Esophagus (tissue), 2 donors: ENCODE results near the gene ONECUT3. TPM values are rescaled to one million over a fixed set of nuclear protein-coding genes. Genes with fewer than 3 reads are reported as not detected.
"Not testable (repeated sequence)": the region's sequence is repeated elsewhere in the genome, so short reads cannot be mapped to it uniquely, and the experiment has no call there.

Source experiments
- H3K27ac ChIP-seq, 2 donors: one replicate each; pipeline ENCODE4 v1.5.1; 2013; ENCODE audit warnings: low read depth in 2 of 2, mild to moderate bottlenecking in 2 of 2, inconsistent platforms in 1 of 2, low read length in 1 of 2, moderate library complexity in 1 of 2
- H3K27me3 ChIP-seq, 2 donors: one replicate each; pipeline ENCODE4 v1.6.1; 2013; ENCODE audit warnings: low read length in 2 of 2, control low read depth in 1 of 2, mild to moderate bottlenecking in 1 of 2; ENCODE audit not compliant: insufficient read depth in 2 of 2, control insufficient read depth in 1 of 2
- H3K36me3 ChIP-seq, 2 donors: one replicate each; pipeline ENCODE4 v1.6.1; 2013; ENCODE audit warnings: low read length in 1 of 2; ENCODE audit not compliant: control insufficient read depth in 2 of 2, insufficient read depth in 2 of 2
- H3K4me1 ChIP-seq, 2 donors: one replicate each; pipeline ENCODE4 v1.6.1; 2013; ENCODE audit warnings: low read length in 1 of 2; ENCODE audit not compliant: control insufficient read depth in 2 of 2, insufficient read depth in 2 of 2
- H3K4me3 ChIP-seq, 2 donors: one replicate each; pipeline ENCODE4 v1.5.1; 2013; ENCODE audit warnings: low read length in 2 of 2, mild to moderate bottlenecking in 2 of 2, low read depth in 1 of 2, moderate library complexity in 1 of 2
- H3K9me3 ChIP-seq, 2 donors: one replicate each; pipeline ENCODE4 v1.6.1; 2013; ENCODE audit warnings: mild to moderate bottlenecking in 2 of 2, low read depth in 1 of 2, low read length in 1 of 2, moderate library complexity in 1 of 2; ENCODE audit not compliant: control insufficient read depth in 2 of 2, insufficient read depth in 1 of 2
- WGBS, 2 donors: extraction: QIAGEN DNeasy Blood & Tissue Kit; methylation state at CpG; one replicate each; pipeline ENCODE4 v1.1.7; 2013; 5-methylcytosine and 5-hydroxymethylcytosine counted together
- polyA plus RNA-seq, 2 donors: library from polyadenylated mRNA; stranded (reverse); fragments of 200-250 nt; gene quantifications; one replicate each; pipeline ENCODE4 v1.2.3, GENCODE V29; 2013
- donor health status: healthy with polysubstance abuse.
- donor health status: Bipolar disorder and iron deficiency.

ONECUT3 gene
- polyA plus RNA-seq, 2 donors, result under 0.01 TPM; not detected in 1

- WGBS, 2 donors, result 5 to 6% methylated on average over 16 to 17 of the region's 17 CpGs
- Histone ChIP-seq H3K36me3 (no peaks in the 10 kb centered on the region), H3K4me1 (peaks cover 0 to 5% of the 10 kb centered on the region in 2 donors), H3K27ac (no peak overlapping the region), H3K27me3 (peaks cover 19 to 52% of the 10 kb centered on the region in 2 donors), H3K4me3 (no peak overlapping the region), H3K9me3 (no peaks in the 10 kb centered on the region)
Measured at GRCh38 chr19:1760020-1760419, 6.7 kb downstream of the ONECUT3 start.

GRCh38 chr19:1760786-1761527, 7.7 kb downstream of the ONECUT3 start:
- H3K9me3 ChIP-seq, H3K4me3 ChIP-seq, H3K27ac ChIP-seq, H3K4me1 ChIP-seq, H3K36me3 ChIP-seq: not testable (repeated sequence)
- H3K27me3 ChIP-seq, result peaks cover 15 to 51% of the 10 kb centered on the region in 2 donors
- WGBS, 2 donors, result 16 to 21% methylated on average over 15 of the region's 15 CpGs

GRCh38 chr19:1761528-1762242, 8.4 kb downstream of the ONECUT3 start:
- peaks cover 15 to 55% of the 10 kb centered on the region in 2 donors for H3K27me3 ChIP-seq
- peaks cover 0 to 2% of the 10 kb centered on the region in 2 donors for H3K9me3 ChIP-seq
- H3K27ac ChIP-seq, result no peak overlapping the region
- peaks cover 0 to 3% of the 10 kb centered on the region in 2 donors for H3K4me1 ChIP-seq
- no peaks in the 10 kb centered on the region for H3K36me3 ChIP-seq
- WGBS, 2 donors, result 5 to 6% methylated on average over 30 of the region's 30 CpGs
- H3K4me3 ChIP-seq, result no peak overlapping the region

DNA sequence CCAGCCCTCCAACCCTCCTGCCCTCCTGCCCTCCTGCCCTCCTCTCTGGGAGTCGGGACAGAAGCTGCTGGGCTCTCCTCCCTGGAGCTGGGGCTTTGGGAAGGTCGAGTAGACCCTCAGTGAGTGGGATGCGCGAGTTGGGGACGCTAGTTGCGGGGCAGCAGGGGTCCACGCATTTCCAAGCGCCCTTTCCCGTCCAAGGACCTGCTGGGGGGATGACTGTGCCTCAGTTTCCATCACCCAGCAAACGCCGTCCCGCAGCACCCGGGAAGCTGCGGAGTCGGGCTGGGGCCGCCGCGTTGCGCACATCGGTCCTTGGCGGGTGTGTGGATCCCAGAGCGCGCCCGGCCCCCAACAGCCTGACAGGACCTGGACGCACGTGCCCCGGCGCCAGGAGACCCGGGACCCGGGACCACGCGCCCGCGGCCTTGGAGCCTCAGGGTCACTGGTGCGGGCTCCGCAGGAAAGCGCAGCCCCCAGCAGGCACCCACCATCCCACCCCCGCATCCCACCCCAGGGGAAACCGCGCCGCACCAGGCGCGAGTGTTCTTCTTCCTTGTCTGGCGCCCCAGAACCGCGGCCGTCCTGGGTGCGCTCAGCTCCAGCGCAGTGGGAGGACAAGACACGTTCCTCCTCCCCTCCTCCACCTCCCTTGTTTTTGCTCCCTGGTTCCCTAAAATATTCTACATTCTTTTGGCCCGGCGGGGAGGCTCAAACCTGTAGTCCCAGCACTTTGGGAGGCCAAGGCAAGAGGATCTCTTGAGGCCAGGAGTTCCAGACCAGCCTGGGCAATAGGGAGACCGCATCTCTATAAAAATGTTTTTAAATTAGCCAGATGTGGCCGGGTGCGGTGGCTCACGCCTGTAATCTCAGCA, 9.2 kb downstream of the ONECUT3 start:
- peaks cover 15 to 52% of the 10 kb centered on the region in 2 donors for H3K27me3 ChIP-seq
- no peaks in the 10 kb centered on the region for H3K36me3 ChIP-seq
- H3K27ac ChIP-seq, result no peak overlapping the region
- WGBS, 2 donors, result 6 to 7% methylated on average over 42 to 56 of the region's 56 CpGs
- H3K4me3 ChIP-seq, result no peak overlapping the region
- peaks cover 0 to 2% of the 10 kb centered on the region in 2 donors for H3K9me3 ChIP-seq
- H3K4me1 ChIP-seq, result peaks cover 0 to under 1% of the 10 kb centered on the region in 2 donors

DNA sequence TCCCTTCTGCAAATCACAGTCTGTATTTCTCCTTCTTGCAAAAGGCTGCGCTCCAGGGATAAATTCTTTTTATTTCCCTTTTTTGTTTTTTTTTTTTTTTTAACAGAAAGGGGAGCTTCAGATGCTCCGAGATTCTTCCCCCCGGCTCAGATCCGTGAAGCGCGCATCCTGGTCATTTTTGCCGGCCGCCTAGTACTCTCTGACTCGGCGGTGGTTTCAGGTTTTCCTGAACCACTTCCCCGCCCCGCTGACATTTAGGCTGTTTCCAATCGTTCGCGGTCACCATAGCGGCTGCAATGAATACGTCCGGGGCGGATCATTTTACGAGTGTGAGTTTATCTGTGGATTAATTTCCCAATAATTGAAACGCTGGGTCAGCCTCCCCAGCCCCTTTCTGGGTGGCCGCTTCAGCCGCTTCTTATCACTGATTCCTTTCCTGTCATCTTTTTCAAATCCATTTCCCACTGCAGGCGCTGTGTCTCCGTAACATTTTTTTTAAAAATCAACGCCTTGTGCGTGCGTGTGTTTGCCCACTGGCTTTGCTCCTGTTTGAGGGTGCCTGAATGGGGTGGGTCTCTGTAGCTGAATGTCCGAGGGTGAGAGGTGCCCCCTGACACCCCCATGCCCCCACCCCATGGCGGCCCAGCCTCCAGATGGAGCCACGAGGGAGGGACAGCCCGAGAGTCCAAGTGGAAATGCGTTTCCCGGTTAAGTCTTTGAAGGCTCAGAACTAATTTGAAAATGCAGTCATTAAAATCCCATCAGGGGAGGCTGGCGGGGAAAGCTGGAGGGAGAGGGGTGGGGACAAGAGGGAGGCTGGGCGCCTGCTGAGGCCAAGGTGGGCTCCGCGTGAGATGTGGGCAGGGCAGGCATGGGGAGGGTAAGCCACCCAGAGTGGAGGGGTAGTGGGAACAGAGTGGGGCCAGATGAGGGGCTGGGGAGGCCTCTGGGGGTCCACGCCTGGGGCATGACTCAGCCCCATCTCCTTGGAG, 10.6 kb downstream of the ONECUT3 start:
- H3K27ac ChIP-seq, result no peak overlapping the region
- H3K27me3 ChIP-seq, result peaks cover 14 to 44% of the 10 kb centered on the region in 2 donors
- H3K9me3 ChIP-seq, result peaks cover 0 to 2% of the 10 kb centered on the region in 2 donors
- WGBS, 2 donors, result 8 to 11% methylated on average over 38 to 39 of the region's 39 CpGs
- peaks cover 0 to 1% of the 10 kb centered on the region in 2 donors for H3K4me1 ChIP-seq
- no peak overlapping the region for H3K4me3 ChIP-seq
- no peaks in the 10 kb centered on the region for H3K36me3 ChIP-seq

DNA sequence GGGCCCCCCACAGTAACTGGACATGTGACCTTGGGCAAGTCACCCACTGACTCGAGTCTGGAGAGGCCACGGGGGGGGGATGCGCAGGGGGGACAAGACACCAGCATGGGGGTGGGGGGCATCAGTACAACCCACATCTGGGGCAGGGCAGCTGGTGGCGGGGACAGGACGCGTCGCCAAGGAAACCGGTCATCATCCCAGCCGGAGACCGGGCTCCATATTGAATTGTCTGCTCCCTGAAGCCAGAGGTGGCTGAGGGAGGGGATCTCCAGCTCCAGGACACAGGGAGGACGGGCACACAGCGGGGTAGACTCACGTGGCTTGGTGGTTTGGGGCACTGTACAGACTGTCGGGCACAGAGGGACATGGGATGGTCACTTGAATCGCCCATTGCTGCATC, 11.4 kb downstream of the ONECUT3 start:
- no peak overlapping the region for H3K4me3 ChIP-seq
- no peaks in the 10 kb centered on the region for H3K36me3 ChIP-seq
- peaks cover 0 to 2% of the 10 kb centered on the region in 2 donors for H3K9me3 ChIP-seq
- WGBS, 2 donors, result 13 to 15% methylated on average over 15 of the region's 15 CpGs
- peaks cover 0 to 1% of the 10 kb centered on the region in 2 donors for H3K4me1 ChIP-seq
- peaks cover 11 to 50% of the 10 kb centered on the region in 2 donors for H3K27me3 ChIP-seq
- no peak overlapping the region for H3K27ac ChIP-seq

DNA sequence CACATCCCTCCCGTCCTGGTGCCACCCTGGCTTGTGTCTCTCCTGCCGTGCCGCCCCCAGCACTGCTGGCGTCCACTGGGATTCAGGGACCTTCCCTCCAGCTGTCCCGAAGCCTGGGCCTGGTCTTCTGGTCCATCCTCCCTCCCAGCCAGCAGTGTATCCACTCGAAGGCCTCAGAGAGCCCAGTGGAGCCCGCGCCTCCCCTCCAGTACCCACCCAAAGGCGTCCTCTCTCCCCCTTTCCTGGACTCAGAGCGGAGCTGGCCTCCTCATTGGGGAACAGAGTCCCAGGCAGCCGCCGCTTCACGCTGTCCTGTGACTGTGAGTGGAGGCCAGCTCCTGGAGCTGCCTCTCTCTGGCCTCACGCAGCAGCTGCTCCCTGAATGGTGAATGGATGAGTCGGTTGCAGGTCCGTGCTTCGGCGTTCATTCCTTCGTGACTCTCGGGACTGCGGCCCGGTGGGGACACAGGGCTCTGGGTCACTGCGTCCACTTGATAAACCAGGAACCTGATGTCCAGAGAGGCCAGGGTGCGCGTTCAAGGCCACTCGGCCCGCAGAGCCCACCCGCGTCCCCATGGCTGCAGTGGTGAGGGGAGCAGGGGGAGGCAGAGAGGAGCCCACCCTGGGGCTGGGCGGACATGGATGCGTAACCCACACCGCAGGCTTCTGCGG, 12.1 kb downstream of the ONECUT3 start:
- H3K36me3 ChIP-seq, result no peaks in the 10 kb centered on the region
- peaks cover 0 to 1% of the 10 kb centered on the region in 2 donors for H3K4me1 ChIP-seq
- no peak overlapping the region for H3K4me3 ChIP-seq
- H3K27me3 ChIP-seq, result peaks cover 9 to 52% of the 10 kb centered on the region in 2 donors
- H3K27ac ChIP-seq, result no peak overlapping the region
- 14 to 16% methylated on average over 33 of the region's 33 CpGs for WGBS, 2 donors
- peaks cover 0 to 2% of the 10 kb centered on the region in 2 donors for H3K9me3 ChIP-seq
